ENCODE results near the gene AASS.

The AASS gene

GRCh38 chr7:122046402-122046801 lies 97.6 kb downstream of the AASS start:
- H3K27ac ChIP-seq (ENCODE audit: poor library complexity, severe bottlenecking), result no peak overlapping the region
- no peaks in the 10 kb centered on the region for H3K9me3 ChIP-seq (ENCODE audit: severe bottlenecking)
- no peaks in the 10 kb centered on the region for H3K4me1 ChIP-seq (ENCODE audit: insufficient read depth, poor library complexity, severe bottlenecking)
- DNase-seq (ENCODE audit: low spot score), result no peak
- no peak overlapping the region for H3K4me3 ChIP-seq (ENCODE audit: severe bottlenecking)
- ATAC-seq (ENCODE audit: low read depth), result peak; percentile 53; the same call in 2 of the 3 replicates
- no peak for TF ChIP-seq CTCF (IDR thresholded peaks at IDR 0.05; ENCODE audit: poor library complexity, severe bottlenecking)
- H3K36me3 ChIP-seq (ENCODE audit: low read depth), result no peaks in the 10 kb centered on the region
- H3K27me3 ChIP-seq (ENCODE audit: insufficient read depth, poor library complexity, severe bottlenecking), result no peaks in the 10 kb centered on the region

- no peak overlapping the region for H3K4me3 ChIP-seq (ENCODE audit: severe bottlenecking)
- DNase-seq (ENCODE audit: low spot score), result no peak
- H3K36me3 ChIP-seq (ENCODE audit: low read depth), result no peaks in the 10 kb centered on the region
- H3K27ac ChIP-seq (ENCODE audit: poor library complexity, severe bottlenecking), result no peak overlapping the region
- 0 out of 3 replicates have a peak, but pooled peaks have one; percentile 45 for ATAC-seq (ENCODE audit: low read depth)
- no peaks in the 10 kb centered on the region for H3K27me3 ChIP-seq (ENCODE audit: insufficient read depth, poor library complexity, severe bottlenecking)
- no peaks in the 10 kb centered on the region for H3K4me1 ChIP-seq (ENCODE audit: insufficient read depth, poor library complexity, severe bottlenecking)
- H3K9me3 ChIP-seq (ENCODE audit: severe bottlenecking), result no peaks in the 10 kb centered on the region
- no peak for TF ChIP-seq CTCF (IDR thresholded peaks at IDR 0.05; ENCODE audit: poor library complexity, severe bottlenecking)
These were observed 103.9 kb downstream of the AASS start for GRCh38 chr7:122040147-122040546.

GRCh38 chr7:122038904-122039303 lies 105.1 kb downstream of the AASS start:
- H3K9me3 ChIP-seq (ENCODE audit: severe bottlenecking), result no peaks in the 10 kb centered on the region

GRCh38 chr7:122038134-122038533 lies 105.9 kb downstream of the AASS start:
- TF ChIP-seq CTCF (IDR thresholded peaks at IDR 0.05; ENCODE audit: poor library complexity, severe bottlenecking), result no peak
- no peaks in the 10 kb centered on the region for H3K36me3 ChIP-seq (ENCODE audit: low read depth)

More at GRCh38 chr7:122038904-122039303, 105.1 kb downstream of the AASS start:
- no peak for ATAC-seq (ENCODE audit: low read depth)
- no peaks in the 10 kb centered on the region for H3K36me3 ChIP-seq (ENCODE audit: low read depth)
- H3K4me3 ChIP-seq (ENCODE audit: severe bottlenecking), result no peak overlapping the region
- no peaks in the 10 kb centered on the region for H3K27me3 ChIP-seq (ENCODE audit: insufficient read depth, poor library complexity, severe bottlenecking)
- H3K27ac ChIP-seq (ENCODE audit: poor library complexity, severe bottlenecking), result no peak overlapping the region
- H3K4me1 ChIP-seq (ENCODE audit: insufficient read depth, poor library complexity, severe bottlenecking), result no peaks in the 10 kb centered on the region
- TF ChIP-seq CTCF (IDR thresholded peaks at IDR 0.05; ENCODE audit: poor library complexity, severe bottlenecking), result no peak
- no peak for DNase-seq (ENCODE audit: low spot score)

GRCh38 chr7:122035876-122036275 lies 108.2 kb downstream of the AASS start:
- no peaks in the 10 kb centered on the region for H3K4me1 ChIP-seq (ENCODE audit: insufficient read depth, poor library complexity, severe bottlenecking)
- ATAC-seq (ENCODE audit: low read depth) (no peak), DNase-seq (ENCODE audit: low spot score) (no peak)
- no peaks in the 10 kb centered on the region for H3K36me3 ChIP-seq (ENCODE audit: low read depth)
- H3K27me3 ChIP-seq (ENCODE audit: insufficient read depth, poor library complexity, severe bottlenecking), result no peaks in the 10 kb centered on the region
- no peaks in the 10 kb centered on the region for H3K9me3 ChIP-seq (ENCODE audit: severe bottlenecking)
- no peak overlapping the region for H3K27ac ChIP-seq (ENCODE audit: poor library complexity, severe bottlenecking)
- TF ChIP-seq CTCF (IDR thresholded peaks at IDR 0.05; ENCODE audit: poor library complexity, severe bottlenecking), result no peak
- H3K4me3 ChIP-seq (ENCODE audit: severe bottlenecking), result no peak overlapping the region

More at GRCh38 chr7:122038134-122038533, 105.9 kb downstream of the AASS start:
- no peak for DNase-seq (ENCODE audit: low spot score)
- H3K27me3 ChIP-seq (ENCODE audit: insufficient read depth, poor library complexity, severe bottlenecking), result no peaks in the 10 kb centered on the region
- no peak overlapping the region for H3K27ac ChIP-seq (ENCODE audit: poor library complexity, severe bottlenecking)
- H3K9me3 ChIP-seq (ENCODE audit: severe bottlenecking), result no peaks in the 10 kb centered on the region
- no peak overlapping the region for H3K4me3 ChIP-seq (ENCODE audit: severe bottlenecking)
- H3K4me1 ChIP-seq (ENCODE audit: insufficient read depth, poor library complexity, severe bottlenecking), result no peaks in the 10 kb centered on the region
- ATAC-seq (ENCODE audit: low read depth), result no peak

Measured in RWPE2 (cell line).